Thyroid gland (tissue), 4 donors: Measurements from ENCODE around the gene KATNAL2. TPM values are rescaled to one million over a fixed set of nuclear protein-coding genes. Genes with fewer than 3 reads are reported as not detected.

Source experiments
- DNase-seq, 2 donors: peaks; one replicate each; pipeline ENCODE4 v3.0.0-alpha.2; 2019
- H3K27ac ChIP-seq, 3 donors: fragments of 200-600 bp; sonication (generic); 1 replicate in 2 of 3; 2 replicates in 1 of 3; pipeline ENCODE4 v1.5.1; 2016 to 2019; ENCODE audit warnings: mild to moderate bottlenecking in 1 of 3, moderate library complexity in 1 of 3
- H3K27me3 ChIP-seq: fragments of 200-600 bp; sonication (generic); one replicate; pipeline ENCODE4 v1.5.1; 2019
- H3K36me3 ChIP-seq, 2 donors: fragments of 200-600 bp; sonication (generic); one replicate each; pipeline ENCODE4 v1.5.1; 2016 to 2019
- H3K4me1 ChIP-seq, 2 donors: fragments of 200-600 bp; sonication (generic); one replicate each; pipeline ENCODE4 v1.5.1; 2017 to 2019
- H3K4me3 ChIP-seq, 3 donors: fragments of 200-600 bp; sonication (generic); replicated peaks in 1 of 3; 1 replicate in 2 of 3; 2 replicates in 1 of 3; pipeline ENCODE4 v1.5.1; 2016; ENCODE audit warnings: mild to moderate bottlenecking in 1 of 3
- H3K9me3 ChIP-seq: fragments of 200-600 bp; sonication (generic); one replicate; pipeline ENCODE4 v1.5.1; 2017
- CTCF ChIP-seq, 6 experiments: fragments of 200-600 bp in 3 of 6; fragments of 450-650 bp in 3 of 6; sonication (generic) in 3 of 6; IDR thresholded peaks; one replicate each; pipeline ENCODE4 v1.5.1; 2016 to 2019; ENCODE audit warnings: antibody characterized with exemption in 6 of 6, mild to moderate bottlenecking in 2 of 6, inconsistent platforms in 1 of 6, moderate library complexity in 1 of 6
- POLR2A ChIP-seq, 2 donors: fragments of 450-650 bp; IDR thresholded peaks; one replicate each; pipeline ENCODE4 v1.6.1; 2017; ENCODE audit warnings: antibody characterized with exemption in 2 of 2, mild to moderate bottlenecking in 2 of 2, moderate library complexity in 1 of 2
- WGBS, 2 donors: methylation state at CpG; one replicate each; pipeline ENCODE4 v1.1.5; 2017; 5-methylcytosine and 5-hydroxymethylcytosine counted together
- intact Hi-C: fragments of 100-400 bp; cut with DNase I; formaldehyde crosslinking; loops from one replicate; pipeline ENCODE4 v1.15.1; 2023
- total RNA-seq, 4 donors: library from RNA; depleted of rRNA; stranded (reverse); fragments of >200 nt; gene quantifications; one replicate each; pipeline ENCODE4 v1.2.3, GENCODE V29; 2016

KATNAL2 gene
- total RNA-seq, 4 donors from 2014 or later = 11.3 to 104 (median 63.3) TPM

DNA sequence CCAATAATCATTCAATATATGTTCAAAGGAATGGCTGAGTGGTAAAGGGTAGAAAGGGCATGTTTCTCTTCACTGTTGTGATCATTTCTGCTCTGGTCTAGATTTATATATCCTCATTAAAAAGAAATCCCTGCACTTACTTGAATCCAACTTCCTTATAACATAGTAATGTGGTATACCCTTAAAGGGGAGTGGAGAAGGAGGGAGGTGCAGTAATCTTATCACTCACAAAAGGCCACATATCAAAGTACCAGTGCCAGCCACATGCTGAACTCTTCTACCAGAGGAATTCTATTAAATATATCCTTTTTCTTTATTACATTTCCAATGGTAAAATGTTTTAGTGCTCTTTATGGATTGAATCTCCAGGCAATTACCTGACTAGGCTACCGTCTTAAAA lies 3.3 kb downstream of the KATNAL2 start:
- Histone ChIP-seq H3K27ac (no peak overlapping the region), H3K36me3 (no peaks in the 10 kb centered on the region), H3K9me3 (no peaks in the 10 kb centered on the region), H3K4me1 (peaks cover 6 to 8% of the 10 kb centered on the region in 2 donors), H3K27me3 (no peaks in the 10 kb centered on the region), H3K4me3 (no peak overlapping the region)
- WGBS, 2 donors = 98 to 100% methylated on average over 1 of the region's 1 CpG
- intact Hi-C loops = no loop called here
- no peak for DNase-seq
- TF ChIP-seq CTCF (IDR thresholded peaks at IDR 0.05) (no peak), POLR2A (IDR thresholded peaks at IDR 0.05) (no peak)

DNA sequence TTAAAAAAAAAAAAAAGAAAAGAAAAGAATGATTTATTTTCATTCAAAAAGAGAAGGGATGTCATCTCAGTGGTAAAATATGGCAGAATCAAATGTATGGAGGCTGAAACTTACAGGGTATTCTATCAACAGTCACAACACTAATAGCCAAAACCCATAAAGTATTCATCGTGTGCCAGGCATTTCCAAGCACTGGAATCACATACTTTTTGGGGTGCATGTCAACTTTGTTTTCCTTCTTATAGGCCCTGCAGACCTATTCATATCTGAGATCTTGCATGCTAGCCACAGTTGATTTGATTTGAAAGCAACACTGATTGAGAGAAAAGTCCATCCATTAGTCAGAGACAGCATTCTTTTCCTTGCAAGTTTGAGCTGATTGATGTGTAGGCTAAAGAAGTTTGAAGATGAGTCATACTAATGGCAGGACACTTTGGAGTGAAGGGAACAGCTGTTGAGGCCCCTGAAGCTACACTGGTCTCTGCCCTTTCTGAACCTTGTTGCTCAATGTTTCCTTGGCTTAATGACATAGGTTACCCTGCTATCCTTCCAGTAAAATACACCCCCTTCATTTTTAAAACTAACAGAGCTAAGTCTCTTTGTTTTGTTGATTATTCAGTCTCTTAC lies 22.0 kb downstream of the KATNAL2 start:
- Histone ChIP-seq H3K4me3 (no peak overlapping the region), H3K27ac (no peak overlapping the region), H3K36me3 (no peaks in the 10 kb centered on the region), H3K9me3 (no peaks in the 10 kb centered on the region), H3K27me3 (no peaks in the 10 kb centered on the region), H3K4me1 (peaks cover 0 to 9% of the 10 kb centered on the region in 2 donors)
- intact Hi-C loops = no loop called here
- 87 to 100% methylated on average over 1 of the region's 1 CpG for WGBS, 2 donors
- DNase-seq = no peak
- TF ChIP-seq CTCF (IDR thresholded peaks at IDR 0.05) (no peak), POLR2A (IDR thresholded peaks at IDR 0.05) (no peak)

GRCh38 chr18:46939998-46940571 lies 22.7 kb downstream of the KATNAL2 start:
- Histone ChIP-seq H3K27me3 (no peaks in the 10 kb centered on the region), H3K9me3 (no peaks in the 10 kb centered on the region), H3K4me1 (peaks cover 0 to 9% of the 10 kb centered on the region in 2 donors), H3K27ac (no peak overlapping the region), H3K4me3 (no peak overlapping the region), H3K36me3 (no peaks in the 10 kb centered on the region)
- no peak for TF ChIP-seq CTCF (IDR thresholded peaks at IDR 0.05)
- no peak for TF ChIP-seq POLR2A (IDR thresholded peaks at IDR 0.05)
- WGBS, 2 donors = 63 to 84% methylated on average over 1 of the region's 1 CpG
- no peak for DNase-seq
- intact Hi-C loops = no loop called here

GRCh38 chr18:46942646-46943045 lies 25.2 kb downstream of the KATNAL2 start:
- intact Hi-C loops = no loop called here
- no peak for TF ChIP-seq CTCF (IDR thresholded peaks at IDR 0.05)
- no peak for TF ChIP-seq POLR2A (IDR thresholded peaks at IDR 0.05)
- DNase-seq = no peak
- Histone ChIP-seq H3K4me1 (peaks cover 0 to 9% of the 10 kb centered on the region in 2 donors), H3K27ac (no peak overlapping the region), H3K27me3 (no peaks in the 10 kb centered on the region), H3K36me3 (no peaks in the 10 kb centered on the region), H3K9me3 (no peaks in the 10 kb centered on the region), H3K4me3 (no peak overlapping the region)
- WGBS, 2 donors = 93 to 99% methylated on average over 2 of the region's 2 CpGs

DNA sequence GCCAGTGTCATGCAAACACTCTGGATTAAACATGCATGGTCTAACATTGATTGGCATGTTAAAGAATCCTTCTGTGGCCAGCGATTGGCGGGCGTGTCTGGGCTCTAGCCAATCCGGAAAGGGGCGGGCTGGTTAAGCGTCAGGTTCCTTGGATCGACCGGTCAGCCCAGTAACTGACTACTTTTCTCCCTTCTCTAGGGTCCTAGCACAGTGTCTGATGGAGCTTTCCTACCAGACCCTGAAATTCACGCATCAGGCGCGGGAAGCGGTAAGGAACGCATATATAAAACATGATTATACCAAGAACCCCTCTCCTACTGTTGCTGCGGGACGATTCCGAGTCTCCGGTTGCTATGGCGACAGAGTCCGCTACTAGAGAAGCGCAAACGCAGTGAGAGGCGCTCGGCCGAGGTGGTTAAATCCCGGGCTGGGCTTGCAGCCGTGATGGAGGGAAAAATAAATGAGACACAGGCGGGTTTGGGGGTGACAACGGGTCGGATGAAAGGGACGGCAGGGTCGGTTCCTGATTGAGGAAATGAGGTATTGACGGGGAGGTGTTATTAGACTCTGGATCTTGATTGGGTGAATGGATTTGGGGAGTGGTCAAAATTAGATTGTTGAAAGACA lies 29.4 kb downstream of the KATNAL2 start:
- intact Hi-C loops = no loop called here
- Histone ChIP-seq H3K27me3 (no peaks in the 10 kb centered on the region), H3K27ac (no peak overlapping the region), H3K9me3 (no peaks in the 10 kb centered on the region), H3K4me1 (no peaks in the 10 kb centered on the region), H3K4me3 (peak overlapping the region in 1 of 3 donors; percentile 15), H3K36me3 (no peaks in the 10 kb centered on the region)
- TF ChIP-seq POLR2A (IDR thresholded peaks at IDR 0.05) (no peak), CTCF (IDR thresholded peaks at IDR 0.05) (no peak)
- peak; percentile 66 to 74 for DNase-seq
- 11 to 18% methylated on average over 28 to 29 of the region's 32 CpGs for WGBS, 2 donors
